COLO668 (cell line): ENCODE data around the gene FAH.

Experiments used
- DNase-seq: peaks from one replicate; lab custom pipeline; 2025; ENCODE audit not compliant: unreplicated experiment; lab: John Stamatoyannopoulos, UW

FAH gene

DNA sequence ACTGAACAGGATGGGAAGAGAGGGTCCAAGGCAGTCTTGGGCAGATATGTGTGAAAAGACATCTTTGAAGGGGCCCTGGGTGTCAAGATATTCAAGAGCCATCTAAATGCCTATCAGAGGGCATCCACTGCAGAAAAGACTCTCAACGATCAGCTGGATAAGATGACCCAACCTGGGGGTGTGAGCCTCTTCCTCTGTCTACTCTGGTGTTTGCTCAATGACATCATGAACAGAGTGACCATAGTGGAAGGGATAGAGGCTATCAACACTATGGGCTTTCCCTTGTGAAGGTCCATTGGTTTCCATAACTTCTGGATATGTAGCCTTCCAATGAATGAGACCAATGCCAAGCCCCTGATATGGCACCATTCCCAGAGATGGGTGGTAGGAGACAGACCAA is 42.1 kb downstream of the FAH start:
- no peak for DNase-seq

DNA sequence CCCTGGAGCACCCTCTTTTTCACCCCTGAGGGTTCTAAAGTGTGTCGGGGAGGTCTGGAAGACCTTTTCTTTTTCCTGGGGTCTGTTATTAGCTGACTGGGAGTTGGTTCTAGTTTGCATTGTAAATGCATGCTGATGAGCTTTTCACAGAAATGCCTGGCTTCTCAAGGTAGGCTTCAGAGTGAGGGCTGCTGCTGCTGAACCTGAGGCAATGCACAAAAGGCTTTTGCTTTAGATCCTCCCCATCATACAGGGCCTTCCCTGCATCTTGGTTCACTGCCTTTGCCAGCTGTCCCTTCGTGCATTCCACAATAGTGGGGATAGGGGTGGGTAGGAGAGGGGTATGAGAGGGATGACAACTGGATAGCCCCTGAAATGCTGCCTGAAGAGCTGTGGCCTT is 46.6 kb downstream of the FAH start:
- DNase-seq = no peak

GRCh38 chr15:80199869-80200268 is 47.1 kb downstream of the FAH start:
- no peak for DNase-seq

- no peak for DNase-seq
Measured at GRCh38 chr15:80201256-80202015, 48.6 kb downstream of the FAH start.

DNA sequence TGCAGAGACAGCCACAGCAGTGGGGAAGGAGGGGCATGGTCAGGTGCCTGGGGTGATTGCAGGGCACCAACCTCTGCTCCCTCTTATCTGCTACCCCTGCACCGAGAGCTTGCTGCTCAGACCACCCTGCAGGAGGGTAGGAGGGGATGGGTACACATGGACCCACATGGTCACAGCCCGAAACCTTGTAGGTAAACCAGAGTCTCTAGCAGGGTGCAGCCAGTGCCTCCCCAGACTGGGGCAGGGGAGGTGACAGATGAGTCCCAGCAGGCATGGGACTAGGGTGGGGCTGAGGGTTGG is 49.2 kb downstream of the FAH start:
- DNase-seq = no peak

- no peak for DNase-seq
Measured at GRCh38 chr15:80202641-80203360, 50.0 kb downstream of the FAH start.

DNA sequence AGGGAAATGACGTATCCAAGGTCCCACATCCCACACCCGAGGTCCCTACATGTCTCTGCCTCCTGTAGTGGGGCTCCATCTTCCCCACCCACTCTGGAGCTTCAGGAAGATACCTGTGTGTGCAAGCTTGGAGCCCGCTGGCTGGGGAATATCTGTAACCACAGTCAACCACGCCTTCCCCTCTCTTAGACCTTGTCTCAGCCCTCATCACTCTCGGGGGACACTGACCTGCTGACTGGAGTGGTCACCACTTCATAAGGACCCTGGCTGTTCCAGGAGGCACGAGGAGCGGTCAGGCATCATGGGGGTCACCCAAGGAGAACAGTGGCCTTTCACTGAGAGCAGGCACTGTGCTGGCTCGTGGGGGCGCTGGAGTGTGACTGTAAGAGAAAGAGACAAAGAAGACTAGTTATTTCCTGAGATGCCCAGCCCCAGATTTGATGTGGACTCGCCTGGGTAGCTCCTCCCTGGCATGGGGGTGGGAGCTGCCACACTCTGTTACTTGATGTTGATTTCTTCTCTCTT is 50.6 kb downstream of the FAH start:
- no peak for DNase-seq

GRCh38 chr15:80204231-80204630 is 51.4 kb downstream of the FAH start:
- no peak for DNase-seq

GRCh38 chr15:80207887-80208286 is 55.1 kb downstream of the FAH start:
- DNase-seq = no peak

DNA sequence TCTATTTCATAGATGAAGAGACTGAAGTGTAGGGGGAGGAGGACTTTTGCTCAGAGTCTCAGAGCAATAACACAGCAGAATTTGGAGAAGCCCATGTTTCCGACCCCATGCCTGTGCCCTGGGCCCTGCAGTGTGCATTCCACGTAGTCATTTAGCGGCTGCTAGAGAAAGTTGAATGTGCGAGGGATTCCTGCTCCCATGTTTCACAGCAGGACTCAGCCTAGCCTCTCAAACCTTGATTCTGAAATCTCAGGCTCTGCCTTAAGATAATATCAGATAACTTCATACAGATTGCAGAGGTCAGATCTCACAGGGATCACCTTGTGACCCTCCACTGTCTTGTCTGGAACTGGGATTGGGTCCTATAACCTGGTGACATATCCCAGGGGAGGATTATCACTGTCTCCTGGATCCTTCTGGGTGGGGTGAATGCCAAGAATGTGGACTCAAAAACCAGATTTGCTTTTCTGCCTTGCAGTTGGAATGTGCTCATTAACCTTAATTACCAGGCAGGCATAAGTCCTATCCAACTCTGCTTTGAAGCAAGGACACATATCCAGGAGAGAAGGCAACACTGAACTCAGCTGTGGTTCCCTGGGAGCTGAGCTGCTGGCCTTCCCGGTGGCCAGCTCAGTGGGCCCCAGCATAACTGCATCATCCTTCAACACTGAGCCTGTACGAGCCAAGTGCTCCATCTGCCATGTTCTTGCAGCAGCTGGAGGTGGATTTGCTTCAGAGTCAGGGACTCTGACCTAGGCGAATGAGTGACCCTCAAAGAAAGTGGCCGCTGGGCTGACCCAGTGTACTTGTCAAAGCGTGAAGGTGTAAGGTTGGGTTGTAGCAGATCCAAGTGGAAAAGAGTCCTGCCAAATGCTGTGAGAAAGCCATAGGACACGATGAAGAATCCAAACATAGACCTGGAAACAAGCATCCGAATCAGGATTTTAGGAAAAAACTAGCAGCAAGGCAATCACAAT is 56.2 kb downstream of the FAH start:
- no peak for DNase-seq

DNA sequence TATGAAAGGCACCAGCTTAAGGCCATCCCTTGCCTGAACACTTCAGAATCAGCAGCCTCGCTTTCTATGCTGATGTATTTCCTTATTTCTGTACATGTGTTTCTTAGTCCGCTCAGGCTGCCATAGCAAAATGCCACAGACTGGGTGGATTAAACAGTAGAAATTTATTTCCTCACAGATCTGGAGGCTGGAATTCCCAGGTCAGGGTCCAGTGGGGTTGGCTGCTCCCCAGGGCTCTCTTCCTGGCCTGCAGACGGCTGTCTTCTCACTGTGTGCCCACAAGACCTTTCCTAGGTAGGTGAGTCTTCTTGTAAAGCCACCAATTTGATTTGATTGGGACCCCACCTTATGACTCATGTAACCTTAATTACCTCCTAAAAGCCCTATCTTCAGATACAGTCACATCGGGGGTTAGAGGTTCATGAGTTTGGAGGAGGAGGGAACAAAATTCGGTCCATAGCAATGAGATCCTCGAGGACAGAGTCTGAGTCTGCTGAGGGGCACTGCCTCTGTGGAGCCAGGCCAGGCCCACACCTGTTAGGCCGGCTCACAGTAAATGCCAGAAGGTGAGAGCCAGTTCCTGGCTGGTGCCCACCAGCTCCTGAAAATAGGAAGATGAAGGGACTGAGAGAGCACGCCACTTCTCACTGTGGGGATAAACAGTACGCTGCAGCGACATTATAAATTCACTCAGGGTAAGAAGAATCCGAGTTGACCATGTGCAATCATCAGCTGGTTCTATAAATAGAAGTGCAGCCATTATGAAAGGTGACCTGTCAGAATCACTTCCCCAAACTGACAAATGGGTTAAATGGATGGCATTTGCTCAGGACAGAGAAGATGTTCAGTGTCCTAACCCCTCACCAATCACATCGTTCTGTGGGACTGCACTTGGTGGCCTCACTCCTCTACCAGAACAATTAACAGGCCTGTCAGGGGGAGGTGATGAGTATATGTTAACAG is 58.1 kb downstream of the FAH start:
- no peak for DNase-seq

DNA sequence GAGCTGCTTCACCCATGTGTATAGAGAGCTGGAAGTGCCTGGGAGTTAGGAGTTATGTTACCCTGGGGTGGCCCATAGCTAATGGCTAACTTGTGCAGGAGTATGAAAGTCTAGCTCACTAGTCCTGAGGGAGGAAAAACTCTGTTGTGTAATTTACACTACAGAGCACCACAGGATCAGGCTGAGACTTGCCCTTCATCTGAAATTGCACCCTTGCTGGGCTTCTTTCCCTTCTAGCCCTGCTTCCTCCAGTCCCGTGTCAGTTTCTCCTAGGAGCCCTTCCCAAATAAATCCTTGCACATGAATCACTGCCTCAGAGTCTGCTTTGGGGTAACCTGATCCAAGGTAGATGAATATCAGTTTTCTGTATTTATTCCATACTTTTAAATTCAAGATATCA is 59.2 kb downstream of the FAH start:
- DNase-seq = no peak

DNA sequence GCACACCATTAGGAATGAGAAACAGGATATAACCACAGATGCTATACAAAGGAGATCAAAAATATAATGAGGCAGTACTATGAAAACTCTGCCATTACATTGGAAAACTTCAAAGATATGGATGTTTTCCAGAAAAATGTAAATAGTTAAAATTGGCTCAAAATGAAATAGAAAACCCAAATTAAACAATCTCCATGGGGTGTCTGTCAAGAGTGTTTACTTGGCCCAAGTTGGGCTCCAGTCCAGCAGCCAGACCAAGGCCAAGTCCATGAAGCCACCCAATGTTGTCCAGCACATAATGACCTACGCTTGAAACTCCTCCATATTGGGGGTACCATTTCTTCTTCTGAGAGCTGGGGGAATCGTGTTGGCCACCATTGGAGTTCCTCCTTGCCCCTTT is 62.1 kb downstream of the FAH start:
- no peak for DNase-seq

GRCh38 chr15:80216141-80216540 is 63.3 kb downstream of the FAH start:
- DNase-seq = no peak

DNA sequence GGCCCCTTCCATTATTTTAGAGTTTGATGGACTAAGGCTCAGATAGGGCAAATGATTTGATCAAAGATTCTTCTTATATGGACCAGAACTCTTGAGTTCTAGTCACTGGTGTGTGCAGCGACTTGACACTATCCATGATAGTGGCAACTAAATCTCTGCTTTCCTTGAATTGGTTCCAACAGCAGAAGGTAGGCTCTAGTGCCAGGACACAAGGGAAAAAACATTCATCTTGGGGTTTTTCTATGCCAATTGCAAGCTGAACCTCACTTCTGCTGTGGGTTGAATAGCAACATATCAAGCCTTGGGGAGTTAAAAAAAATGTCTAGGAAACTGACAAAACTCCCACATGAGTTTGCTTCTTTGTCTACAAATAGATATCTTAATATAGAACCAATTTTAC is 64.1 kb downstream of the FAH start:
- no peak for DNase-seq

DNA sequence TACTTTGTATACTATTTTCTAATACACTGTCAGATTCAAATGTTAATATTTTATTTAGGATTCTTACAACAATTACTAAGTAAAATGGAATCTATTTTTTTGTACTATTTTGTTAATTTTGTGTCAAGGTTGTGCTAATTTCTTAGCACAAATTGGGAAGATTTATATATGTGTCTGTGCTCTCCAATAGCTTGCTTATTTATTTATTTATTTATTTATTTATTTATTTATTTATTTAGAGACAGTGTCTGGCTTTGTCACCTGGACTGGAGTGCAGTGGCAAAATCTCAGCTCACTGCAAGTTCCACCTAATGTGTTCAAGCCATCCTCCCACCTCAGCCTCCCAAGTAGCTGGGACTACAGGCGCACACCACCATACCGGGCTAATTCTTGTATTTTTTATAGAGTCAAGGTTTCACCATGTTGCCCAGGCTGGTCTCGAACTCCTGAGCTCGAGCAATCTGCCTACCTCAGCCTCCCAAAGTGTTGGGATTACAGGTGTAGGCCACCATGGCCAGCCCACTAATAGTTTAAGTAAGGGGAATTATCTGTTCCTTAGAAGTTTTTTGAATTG is 64.6 kb downstream of the FAH start:
- DNase-seq = no peak

- no peak for DNase-seq
Measured at GRCh38 chr15:80219955-80220354, 67.2 kb downstream of the FAH start.

DNA sequence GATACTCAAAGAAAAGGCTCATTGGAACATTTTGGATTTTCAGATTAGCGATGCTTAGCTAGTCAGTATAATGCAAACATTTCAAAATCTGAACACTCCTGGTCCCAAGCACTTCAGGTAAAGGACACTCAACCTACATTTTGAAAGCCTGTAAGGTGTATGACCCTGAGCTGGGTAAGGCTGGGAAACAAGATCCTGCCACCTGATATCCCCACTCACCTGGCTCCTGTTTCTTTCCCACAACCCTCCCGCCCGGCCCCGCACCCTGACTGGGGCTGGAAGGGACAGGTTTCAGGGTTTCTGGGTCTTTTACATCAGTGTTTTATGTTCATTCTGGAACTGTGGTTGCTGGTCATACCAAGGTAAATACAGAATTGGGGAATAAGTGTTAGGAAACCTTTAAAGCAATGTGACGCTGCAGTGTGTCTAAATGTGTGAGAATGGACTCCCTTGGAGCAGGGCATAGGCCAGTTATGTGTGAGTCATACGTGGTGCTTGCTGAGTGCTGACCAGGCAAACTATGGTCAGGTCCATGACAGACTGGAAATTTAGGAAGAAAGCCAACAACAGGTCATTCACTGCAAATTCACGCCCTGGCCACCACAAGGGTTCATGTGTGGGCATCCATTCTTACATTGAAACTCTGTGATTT is 76.3 kb downstream of the FAH start:
- DNase-seq = no peak

DNA sequence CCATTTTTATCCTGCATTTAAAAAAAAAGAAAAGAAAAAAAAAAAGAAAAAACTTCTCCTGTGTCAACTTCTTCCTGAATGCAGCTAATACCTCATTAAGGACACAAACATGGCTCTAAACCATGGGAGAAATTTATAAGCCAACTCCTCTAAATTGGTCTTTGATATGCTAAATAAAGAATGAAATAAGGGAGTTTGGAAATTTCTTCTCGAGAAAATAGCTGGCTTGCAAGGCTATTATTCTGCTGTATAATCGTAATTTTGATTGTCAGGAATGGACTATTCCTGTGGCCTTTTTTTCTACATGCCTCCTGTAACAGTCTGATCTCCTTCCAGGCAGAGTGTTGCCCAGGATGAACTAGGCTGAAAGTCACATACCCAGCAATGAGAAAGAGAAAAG is 78.6 kb downstream of the FAH start:
- no peak for DNase-seq

- no peak for DNase-seq
Measured at GRCh38 chr15:80233581-80233980, 80.8 kb downstream of the FAH start.
